ENCODE measurements around the gene GOLGA8K.
"Not testable (repeated sequence)": the region's sequence is repeated elsewhere in the genome, so short reads cannot be mapped to it uniquely, and the experiment has no call there.

GRCh38 chr15:32403192-32403591 lies at the start of gene GOLGA8K:
- TF ChIP-seq CTCF, POLR2A (IDR thresholded peaks at IDR 0.05): not testable (repeated sequence)
